HEK293T (cell line): ENCODE results near the gene ANKRD16.

Experiments
- FOXK2 ChIP-seq: fragments of 450-650 bp; IDR thresholded peaks from 2 replicates; pipeline ENCODE4 v1.6.1; 2016; ENCODE audit warnings: mild to moderate bottlenecking
- HDGF ChIP-seq: fragments of 450-650 bp; IDR thresholded peaks from 2 replicates; pipeline ENCODE4 v1.6.1; 2017; ENCODE audit warnings: antibody characterized with exemption, borderline replicate concordance
- LEF1 ChIP-seq: fragments of 450-650 bp; IDR thresholded peaks from 2 replicates; pipeline ENCODE4 v1.6.1; 2017; ENCODE audit warnings: mild to moderate bottlenecking, borderline replicate concordance
- SP1 ChIP-seq: fragments of 450-650 bp; IDR thresholded peaks from 2 replicates; pipeline ENCODE4 v1.6.1; 2017
- ZNF384 ChIP-seq: fragments of 450-650 bp; IDR thresholded peaks from 2 replicates; pipeline ENCODE4 v1.6.1; 2016

DNA sequence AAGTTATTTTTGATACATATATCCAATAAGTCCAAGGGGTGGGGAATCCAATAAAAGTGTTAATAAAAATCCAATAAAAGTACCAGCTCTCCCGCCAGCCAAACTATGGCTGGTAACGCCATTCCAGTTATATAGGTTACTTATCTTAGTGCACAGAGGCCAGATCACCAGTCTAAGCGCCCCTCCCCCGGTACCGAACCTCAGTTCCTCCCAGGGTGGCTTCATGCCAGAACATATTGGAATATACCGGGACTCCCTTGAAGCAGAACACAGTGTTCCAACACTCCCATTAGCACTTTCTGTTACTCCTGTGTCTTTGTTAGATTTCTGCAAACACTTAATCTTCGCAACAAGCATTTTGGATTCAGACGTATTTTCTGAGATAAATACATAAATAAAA is 7.8 kb upstream of the ANKRD16 start:
- no peak for TF ChIP-seq SP1
- TF ChIP-seq LEF1: no peak
- TF ChIP-seq FOXK2: no peak
- TF ChIP-seq HDGF: no peak
- TF ChIP-seq ZNF384: no peak
